PC-3 (cell line): Measurements from ENCODE around the gene SLC17A5.

ENCODE experiments used
- EZH2 ChIP-seq: fragments of 300-600 bp; sonication (generic); IDR thresholded peaks from one replicate; pipeline ENCODE4 v1.6.1; 2017; ENCODE audit warnings: antibody characterized with exemption, mild to moderate bottlenecking, low read length; ENCODE audit not compliant: unreplicated experiment
- EZH2phosphoT487 ChIP-seq: fragments of 300-600 bp; sonication (generic); IDR thresholded peaks from 2 replicates; pipeline ENCODE4 v1.6.1; 2018; ENCODE audit warnings: mild to moderate bottlenecking, antibody characterized with exemption, low read length, borderline replicate concordance
- TF ChIP-seq, protein P1 (sequence below): fragments of 300-600 bp; sonication (generic); conservative IDR thresholded peaks from 2 replicates; pipeline ENCODE4 v1.5.1; 2017; ENCODE audit warnings: antibody characterized with exemption, low read depth, mild to moderate bottlenecking, low read length

- TF ChIP-seq, protein P1, sequence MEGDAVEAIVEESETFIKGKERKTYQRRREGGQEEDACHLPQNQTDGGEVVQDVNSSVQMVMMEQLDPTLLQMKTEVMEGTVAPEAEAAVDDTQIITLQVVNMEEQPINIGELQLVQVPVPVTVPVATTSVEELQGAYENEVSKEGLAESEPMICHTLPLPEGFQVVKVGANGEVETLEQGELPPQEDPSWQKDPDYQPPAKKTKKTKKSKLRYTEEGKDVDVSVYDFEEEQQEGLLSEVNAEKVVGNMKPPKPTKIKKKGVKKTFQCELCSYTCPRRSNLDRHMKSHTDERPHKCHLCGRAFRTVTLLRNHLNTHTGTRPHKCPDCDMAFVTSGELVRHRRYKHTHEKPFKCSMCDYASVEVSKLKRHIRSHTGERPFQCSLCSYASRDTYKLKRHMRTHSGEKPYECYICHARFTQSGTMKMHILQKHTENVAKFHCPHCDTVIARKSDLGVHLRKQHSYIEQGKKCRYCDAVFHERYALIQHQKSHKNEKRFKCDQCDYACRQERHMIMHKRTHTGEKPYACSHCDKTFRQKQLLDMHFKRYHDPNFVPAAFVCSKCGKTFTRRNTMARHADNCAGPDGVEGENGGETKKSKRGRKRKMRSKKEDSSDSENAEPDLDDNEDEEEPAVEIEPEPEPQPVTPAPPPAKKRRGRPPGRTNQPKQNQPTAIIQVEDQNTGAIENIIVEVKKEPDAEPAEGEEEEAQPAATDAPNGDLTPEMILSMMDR, result no peak
- TF ChIP-seq EZH2, result no peak
- TF ChIP-seq EZH2phosphoT487, result no peak
These were observed 26.6 kb upstream of the SLC17A5 start for GRCh38 chr6:73680289-73680918.
